K562 (cell line): ENCODE data around the gene ZMYND8.
"Not testable (repeated sequence)": the region's sequence is repeated elsewhere in the genome, so short reads cannot be mapped to it uniquely, and the experiment has no call there.

Experiments used
- CTCF ChIP-seq, 3 experiments: IDR thresholded peaks in 2 of 3; conservative IDR thresholded peaks in 1 of 3; 2 replicates each; pipeline ENCODE4 v1.5.1; 2011 to 2012; ENCODE audit warnings: low read length in 3 of 3, mild to moderate bottlenecking in 3 of 3, control low read depth in 2 of 3, improper control_type of control experiment in 1 of 3, inconsistent platforms in 1 of 3, low read depth in 1 of 3, mixed read lengths in 1 of 3, moderate library complexity in 1 of 3; ENCODE audit not compliant: insufficient read depth in 2 of 3
- UBTF ChIP-seq, 2 experiments: IDR thresholded peaks; 2 replicates each; pipeline ENCODE4 v1.6.1; 2012; ENCODE audit warnings: improper control_type of control experiment in 2 of 2, low read depth in 2 of 2, low read length in 2 of 2, borderline replicate concordance in 1 of 2

GRCh38 chr20:47277535-47277872 lies 79.0 kb downstream of the ZMYND8 start:
- not testable (repeated sequence) for TF ChIP-seq CTCF (IDR thresholded peaks at IDR 0.05 in 2 of 3, conservative IDR thresholded peaks at IDR 0.05 in 1 of 3; ENCODE audit: insufficient read depth in 2 of 3, low read depth in 1 of 3, low read length in 3 of 3); UBTF (IDR thresholded peaks at IDR 0.05; ENCODE audit: borderline replicate concordance in 1 of 2, low read depth in 2 of 2, low read length in 2 of 2)
